GM21717 (cell line): ENCODE results near the gene NCAPG2.

Source experiments
- ATAC-seq: cut with Tn5 transposase; IDR thresholded peaks from one replicate; pipeline ENCODE4 v1.9.1; 2021; ENCODE audit warnings: mild to moderate bottlenecking, moderate library complexity; ENCODE audit not compliant: unreplicated experiment

The NCAPG2 gene, protein sequence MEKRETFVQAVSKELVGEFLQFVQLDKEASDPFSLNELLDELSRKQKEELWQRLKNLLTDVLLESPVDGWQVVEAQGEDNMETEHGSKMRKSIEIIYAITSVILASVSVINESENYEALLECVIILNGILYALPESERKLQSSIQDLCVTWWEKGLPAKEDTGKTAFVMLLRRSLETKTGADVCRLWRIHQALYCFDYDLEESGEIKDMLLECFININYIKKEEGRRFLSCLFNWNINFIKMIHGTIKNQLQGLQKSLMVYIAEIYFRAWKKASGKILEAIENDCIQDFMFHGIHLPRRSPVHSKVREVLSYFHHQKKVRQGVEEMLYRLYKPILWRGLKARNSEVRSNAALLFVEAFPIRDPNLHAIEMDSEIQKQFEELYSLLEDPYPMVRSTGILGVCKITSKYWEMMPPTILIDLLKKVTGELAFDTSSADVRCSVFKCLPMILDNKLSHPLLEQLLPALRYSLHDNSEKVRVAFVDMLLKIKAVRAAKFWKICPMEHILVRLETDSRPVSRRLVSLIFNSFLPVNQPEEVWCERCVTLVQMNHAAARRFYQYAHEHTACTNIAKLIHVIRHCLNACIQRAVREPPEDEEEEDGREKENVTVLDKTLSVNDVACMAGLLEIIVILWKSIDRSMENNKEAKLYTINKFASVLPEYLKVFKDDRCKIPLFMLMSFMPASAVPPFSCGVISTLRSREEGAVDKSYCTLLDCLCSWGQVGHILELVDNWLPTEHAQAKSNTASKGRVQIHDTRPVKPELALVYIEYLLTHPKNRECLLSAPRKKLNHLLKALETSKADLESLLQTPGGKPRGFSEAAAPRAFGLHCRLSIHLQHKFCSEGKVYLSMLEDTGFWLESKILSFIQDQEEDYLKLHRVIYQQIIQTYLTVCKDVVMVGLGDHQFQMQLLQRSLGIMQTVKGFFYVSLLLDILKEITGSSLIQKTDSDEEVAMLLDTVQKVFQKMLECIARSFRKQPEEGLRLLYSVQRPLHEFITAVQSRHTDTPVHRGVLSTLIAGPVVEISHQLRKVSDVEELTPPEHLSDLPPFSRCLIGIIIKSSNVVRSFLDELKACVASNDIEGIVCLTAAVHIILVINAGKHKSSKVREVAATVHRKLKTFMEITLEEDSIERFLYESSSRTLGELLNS

GRCh38 chr7:158704524-158705233 is at the start of gene NCAPG2:
Gene NCAPG2 (minus strand): TSS chr7:158704804. CDS start chr7:158701899, 2,905 bp downstream.
- peak; percentile 98 for ATAC-seq

- no peak for ATAC-seq
These were observed 49.3 kb upstream of the NCAPG2 start for GRCh38 chr7:158753900-158754299.

DNA sequence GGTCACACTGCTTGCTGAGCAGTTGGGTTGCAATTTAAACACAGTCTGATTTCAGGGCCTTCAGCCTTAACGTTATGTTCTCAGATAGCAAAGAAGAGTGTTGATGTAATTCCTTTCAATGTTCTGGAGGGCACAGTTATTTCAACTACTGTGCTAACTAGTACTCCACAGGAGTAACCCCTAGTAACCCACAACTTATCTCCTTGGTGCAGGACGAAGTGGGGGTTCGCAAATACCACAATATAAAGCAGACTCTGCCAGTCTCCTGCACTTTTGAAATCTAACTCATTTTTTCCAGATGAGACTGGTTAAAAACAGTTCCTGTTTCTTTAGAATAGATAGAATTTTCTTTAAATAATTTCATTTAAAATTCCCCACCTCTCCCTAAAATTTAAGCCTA is 47.1 kb upstream of the NCAPG2 start:
- no peak for ATAC-seq

DNA sequence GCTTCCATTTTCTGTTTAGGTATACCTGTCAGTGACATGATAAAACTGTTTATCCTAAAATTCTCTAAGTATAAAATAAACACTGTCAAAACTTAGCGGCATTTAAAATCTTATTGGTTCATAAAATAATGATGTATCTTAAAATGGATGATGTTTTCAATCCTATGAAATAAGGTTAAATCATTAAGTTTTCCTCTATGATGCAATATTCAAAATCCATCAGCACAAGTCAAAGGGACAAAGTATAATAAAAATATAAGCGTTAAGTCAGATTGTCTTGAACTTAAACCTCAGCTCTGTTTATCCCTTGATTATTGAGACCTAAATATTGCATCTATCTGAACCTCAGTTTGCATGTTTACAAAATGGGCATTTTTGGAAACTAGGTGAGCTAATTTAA is 46.6 kb upstream of the NCAPG2 start:
- ATAC-seq = no peak

DNA sequence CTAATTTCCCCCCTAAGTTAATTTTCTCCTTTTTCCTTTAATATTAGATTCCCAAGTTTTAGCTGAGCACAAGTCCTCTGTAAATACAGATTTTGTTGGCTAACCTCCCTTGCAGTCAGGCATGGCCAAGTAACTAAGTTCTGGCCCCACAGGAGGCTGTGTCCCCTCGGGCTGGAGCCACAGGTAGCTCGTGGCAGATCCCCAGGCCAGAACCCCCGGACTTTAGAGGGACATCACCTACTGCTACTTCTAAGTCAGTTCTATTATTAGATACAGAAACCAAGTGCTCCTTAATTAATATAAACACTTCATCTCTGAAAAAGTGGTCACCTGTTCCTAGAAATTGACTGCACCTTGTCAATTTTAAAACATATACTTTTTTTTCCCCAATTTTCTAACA is 46.1 kb upstream of the NCAPG2 start:
- no peak for ATAC-seq

GRCh38 chr7:158749396-158749795 is 44.8 kb upstream of the NCAPG2 start:
- no peak for ATAC-seq

DNA sequence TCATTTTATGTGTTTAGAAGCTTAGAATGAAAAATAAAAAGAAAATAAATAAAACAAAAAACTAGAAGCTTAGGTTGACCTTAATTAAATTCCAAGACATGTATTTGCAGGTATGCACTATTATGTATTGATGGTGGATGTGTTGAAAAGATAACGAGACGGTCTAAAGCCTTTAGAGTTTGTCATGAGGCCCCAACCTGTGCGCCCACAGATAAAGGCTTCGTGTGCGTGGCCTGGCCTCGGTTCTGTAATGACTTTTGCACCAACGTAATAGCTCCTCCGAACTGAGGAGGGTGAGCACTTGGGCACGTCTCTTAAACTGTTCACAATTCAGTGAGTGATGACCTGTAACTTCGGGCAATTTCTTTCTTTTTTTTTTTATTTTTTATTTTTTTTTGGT is 43.7 kb upstream of the NCAPG2 start:
- ATAC-seq = no peak

DNA sequence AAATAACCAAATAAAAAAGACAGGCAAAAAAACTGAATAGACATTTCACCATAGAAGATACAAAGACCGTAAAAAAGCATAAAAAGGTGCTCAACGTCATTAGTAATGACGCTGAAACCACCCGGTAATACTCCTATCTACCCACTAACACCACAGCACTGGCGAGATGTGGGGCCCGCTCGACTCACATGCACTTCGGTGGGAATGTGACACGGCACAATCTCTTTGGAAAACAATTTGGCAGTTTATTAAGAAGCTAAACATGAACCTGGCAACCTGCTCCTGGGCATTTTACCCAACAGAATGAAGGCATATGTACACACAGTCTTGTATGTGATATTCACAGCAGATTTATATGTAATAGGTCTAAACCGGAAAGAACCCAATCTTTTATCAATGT is 42.8 kb upstream of the NCAPG2 start:
- no peak for ATAC-seq

GRCh38 chr7:158746957-158747356 is 42.4 kb upstream of the NCAPG2 start:
- ATAC-seq = no peak

DNA sequence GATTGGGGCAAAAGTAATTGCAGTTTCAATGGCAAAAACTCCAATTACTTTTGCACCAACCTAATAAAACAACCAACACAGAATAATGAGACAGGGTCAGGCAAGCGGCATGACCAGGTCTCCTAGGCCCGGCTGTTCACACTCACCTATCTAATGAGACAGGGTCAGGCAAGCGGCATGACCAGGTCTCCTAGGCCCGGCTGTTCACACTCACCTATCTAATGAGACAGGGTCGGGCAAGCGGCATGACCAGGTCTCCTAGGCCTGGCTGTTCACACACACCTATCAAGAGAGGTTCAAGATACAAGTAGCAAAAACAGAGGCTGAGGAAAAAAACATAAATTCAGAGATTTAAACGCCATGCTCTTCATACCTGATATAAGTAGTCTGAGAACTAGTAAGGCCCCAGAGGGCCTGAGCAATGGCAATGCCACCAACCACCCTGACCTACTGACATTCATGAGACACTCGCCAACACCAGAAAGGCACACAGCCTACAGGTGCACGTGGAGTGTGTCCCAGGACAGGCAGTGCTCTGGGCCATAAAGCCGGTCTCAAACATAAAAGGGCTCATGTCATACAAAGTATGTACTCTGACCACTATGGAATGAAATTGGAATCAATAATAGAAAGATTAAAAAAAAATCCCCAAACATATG is 40.6 kb upstream of the NCAPG2 start:
- no peak for ATAC-seq

DNA sequence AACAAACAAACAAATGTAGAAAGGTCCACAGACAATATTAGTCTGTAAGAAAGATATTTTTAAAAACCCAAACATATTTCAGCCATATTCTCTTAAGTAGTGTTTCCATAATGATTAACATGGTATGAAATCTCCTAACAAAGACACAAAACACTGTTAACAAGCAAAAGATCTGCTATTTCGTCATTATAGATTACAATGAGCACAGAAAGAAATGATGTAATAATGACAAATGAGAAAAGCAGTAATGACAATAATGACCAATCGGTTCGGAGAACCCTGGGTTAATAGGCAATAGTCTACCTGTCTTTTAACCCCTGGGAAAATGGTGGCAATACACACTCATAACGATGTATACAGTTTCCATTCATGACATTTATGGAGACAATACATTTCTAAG is 39.5 kb upstream of the NCAPG2 start:
- no peak for ATAC-seq

DNA sequence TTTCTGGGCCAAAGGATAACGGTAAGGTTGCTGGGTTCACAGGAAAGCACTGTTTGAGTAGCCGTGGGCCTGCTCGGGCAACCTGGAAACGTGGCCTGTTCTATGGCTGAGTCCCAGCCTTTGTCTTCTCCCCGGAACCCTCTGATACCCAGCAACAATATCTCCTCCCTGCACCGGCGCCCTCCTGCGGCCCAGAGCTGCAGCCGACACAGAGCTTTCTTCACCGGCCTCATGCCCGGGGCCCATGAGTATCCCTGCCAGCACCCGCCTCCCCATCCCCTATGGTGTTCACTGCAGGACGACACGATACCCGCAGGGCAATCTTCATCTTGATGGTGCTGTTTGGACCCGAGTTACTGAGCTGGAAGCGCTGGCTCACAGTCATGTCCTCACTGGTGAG is 38.6 kb upstream of the NCAPG2 start:
- no peak for ATAC-seq

- no peak for ATAC-seq
These were observed 37.6 kb upstream of the NCAPG2 start for GRCh38 chr7:158742065-158742821.

DNA sequence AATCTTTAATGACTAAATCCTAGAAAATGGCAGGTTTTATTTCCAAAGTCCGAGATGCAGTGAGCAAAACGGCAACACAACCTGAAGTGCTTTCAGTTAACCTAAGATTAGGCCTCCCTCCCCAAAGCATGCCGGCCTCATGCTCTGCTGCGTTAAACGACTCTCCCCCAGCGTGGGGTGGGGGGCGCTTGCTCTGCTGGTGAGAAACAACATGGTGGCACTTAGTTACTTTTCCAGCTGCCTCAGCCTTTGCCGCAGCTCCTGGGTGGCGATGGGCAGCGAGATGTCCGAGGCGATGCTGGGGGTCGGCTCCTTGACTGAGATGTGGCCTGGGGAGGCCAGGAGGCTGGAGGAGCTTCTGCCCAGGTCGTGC is 36.7 kb upstream of the NCAPG2 start:
- ATAC-seq = no peak

DNA sequence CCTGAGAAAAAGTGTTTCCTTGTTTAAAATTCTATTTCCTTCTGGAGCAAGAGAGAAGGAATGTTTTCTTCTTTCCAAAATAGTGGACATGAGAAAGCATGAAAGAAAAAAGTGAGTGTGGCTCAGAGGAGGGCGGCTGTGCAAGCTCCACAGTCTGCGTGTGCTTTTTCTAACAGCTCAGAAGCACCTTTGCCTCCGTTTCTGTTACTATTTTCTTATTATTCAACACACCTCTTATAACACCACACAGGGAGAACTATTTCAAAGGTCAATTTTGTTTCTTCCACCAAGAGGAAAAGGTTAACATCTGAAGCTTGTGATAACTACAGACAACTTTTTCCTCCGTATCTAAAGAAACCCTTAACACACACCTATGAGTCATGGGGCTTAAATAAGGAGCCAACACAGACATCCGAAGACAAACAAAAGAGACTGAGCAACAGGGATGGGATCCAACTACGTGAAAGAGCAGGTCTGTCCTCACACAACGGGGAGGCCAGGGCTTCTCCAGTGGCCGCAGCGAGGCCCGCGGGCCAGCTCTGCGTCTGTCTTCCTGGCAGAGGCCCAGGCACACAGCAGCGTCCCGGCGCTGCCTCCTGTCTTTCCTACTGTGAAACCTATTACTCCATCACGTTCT is 36.2 kb upstream of the NCAPG2 start:
- ATAC-seq = no peak

DNA sequence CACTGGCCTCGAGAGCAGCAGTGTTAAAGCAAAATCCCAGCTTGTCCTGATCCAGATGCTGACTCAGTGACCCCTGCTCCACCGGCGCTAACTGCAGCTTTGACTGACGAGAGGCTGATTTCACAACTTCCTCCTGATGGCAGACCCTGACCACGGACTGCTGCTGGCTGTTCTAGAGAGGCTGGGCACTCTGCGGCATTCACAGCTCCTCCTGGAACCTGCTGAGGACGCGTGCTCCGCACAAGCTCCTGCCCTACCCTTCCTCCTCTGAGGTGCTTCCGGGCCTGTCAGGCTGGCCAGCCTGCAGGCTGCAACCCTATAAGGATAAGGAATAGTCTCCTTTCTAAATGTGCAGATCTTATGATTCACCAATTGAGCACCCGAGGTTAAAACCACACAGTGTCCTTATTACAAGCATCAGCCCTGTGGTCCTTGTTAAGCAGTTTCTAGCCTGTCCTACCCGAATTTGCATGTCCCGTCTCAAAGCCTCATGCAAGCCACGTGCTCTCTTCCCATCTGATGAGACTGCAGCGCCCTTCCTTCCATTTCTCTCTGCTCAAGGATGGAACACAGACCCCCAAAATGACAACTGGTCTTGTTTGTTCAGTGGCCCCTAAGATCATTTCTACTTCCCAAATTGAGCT is 35.5 kb upstream of the NCAPG2 start:
- ATAC-seq = no peak

- ATAC-seq = no peak
These were observed 34.2 kb upstream of the NCAPG2 start for GRCh38 chr7:158738841-158739240.

DNA sequence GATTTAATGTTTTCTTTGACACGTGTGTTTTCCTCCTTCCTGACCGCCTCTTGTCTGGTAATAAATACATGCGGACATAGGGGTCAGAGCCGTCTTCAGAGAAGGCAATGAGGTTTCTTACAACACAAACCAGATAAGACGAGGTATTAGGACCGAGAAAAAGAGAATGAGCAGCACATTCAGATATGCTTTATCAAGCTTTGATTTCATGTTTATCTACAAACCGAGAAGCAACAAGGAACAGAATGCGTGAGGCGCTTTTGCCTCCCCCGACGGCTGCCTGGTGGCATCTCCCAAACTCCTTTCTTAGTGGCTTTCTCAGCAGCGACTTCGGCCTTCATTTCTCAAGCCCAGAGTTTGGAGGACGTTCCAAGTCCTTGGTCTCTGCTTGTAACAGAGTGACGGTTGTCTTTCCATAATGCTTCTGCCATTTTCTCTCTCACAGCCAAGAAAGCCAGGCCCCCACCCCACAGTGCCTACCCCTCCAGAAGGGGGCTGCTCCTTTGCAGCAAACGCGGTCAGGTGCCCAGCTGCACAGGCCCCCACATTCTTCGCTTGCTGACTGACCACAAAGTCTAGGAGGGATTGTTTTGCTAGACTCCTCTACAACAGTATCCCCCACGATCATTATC is 32.6 kb upstream of the NCAPG2 start:
- no peak for ATAC-seq
